HL-60 (cell line): ENCODE data around the gene CYP2C8.
"Not testable (repeated sequence)": the region's sequence is repeated elsewhere in the genome, so short reads cannot be mapped to it uniquely, and the experiment has no call there.

Experiments
- DNase-seq, 2 experiments: peaks; one replicate each; pipeline ENCODE4 v3.0.0-alpha.2; 2010 to 2020; ENCODE audit warnings: low read depth in 1 of 2, low spot score in 1 of 2
- H3K27ac ChIP-seq: fragments of 250-450 bp; sonication (Bioruptor Pico); replicated peaks from 2 replicates; pipeline ENCODE4 v1.5.1; 2020; ENCODE audit warnings: mild to moderate bottlenecking, moderate library complexity
- H3K27me3 ChIP-seq: fragments of 250-450 bp; sonication (Bioruptor Pico); 2 replicates; pipeline ENCODE4 v1.5.1; 2021; ENCODE audit warnings: mild to moderate bottlenecking, moderate library complexity; ENCODE audit not compliant: insufficient read depth, poor library complexity, severe bottlenecking
- H3K4me3 ChIP-seq: replicated peaks from 2 replicates; pipeline ENCODE4 v1.5.1; 2011; ENCODE audit warnings: mild to moderate bottlenecking, control low read depth, low read length; ENCODE audit not compliant: insufficient read depth
- GABPA ChIP-seq: IDR thresholded peaks from 2 replicates; pipeline ENCODE4 v1.6.1; 2012; ENCODE audit warnings: low read depth
- POLR2AphosphoS5 ChIP-seq: IDR thresholded peaks from 2 replicates; pipeline ENCODE4 v1.6.1; 2012; ENCODE audit warnings: low read depth
- SPI1 ChIP-seq: IDR thresholded peaks from 2 replicates; pipeline ENCODE4 v1.6.1; 2012; ENCODE audit warnings: low read depth, mild to moderate bottlenecking, borderline replicate concordance
- long read RNA-seq: library from polyadenylated mRNA; unstranded; transcript quantifications from one replicate; pipeline ENCODE4 v2.0.0, GENCODE V29; 2020
- TF ChIP-seq, protein P1 (sequence below): IDR thresholded peaks from 2 replicates; pipeline ENCODE4 v1.6.1; 2012; ENCODE audit warnings: low read depth; ENCODE audit not compliant: insufficient replicate concordance
- TF ChIP-seq, protein P2 (sequence below): IDR thresholded peaks from one replicate; pipeline ENCODE4 v1.5.1; 2011; ENCODE audit warnings: low read length, control low read depth, inconsistent platforms; ENCODE audit not compliant: insufficient read depth

Gene CYP2C8
- long read RNA-seq: 0 reads

DNA sequence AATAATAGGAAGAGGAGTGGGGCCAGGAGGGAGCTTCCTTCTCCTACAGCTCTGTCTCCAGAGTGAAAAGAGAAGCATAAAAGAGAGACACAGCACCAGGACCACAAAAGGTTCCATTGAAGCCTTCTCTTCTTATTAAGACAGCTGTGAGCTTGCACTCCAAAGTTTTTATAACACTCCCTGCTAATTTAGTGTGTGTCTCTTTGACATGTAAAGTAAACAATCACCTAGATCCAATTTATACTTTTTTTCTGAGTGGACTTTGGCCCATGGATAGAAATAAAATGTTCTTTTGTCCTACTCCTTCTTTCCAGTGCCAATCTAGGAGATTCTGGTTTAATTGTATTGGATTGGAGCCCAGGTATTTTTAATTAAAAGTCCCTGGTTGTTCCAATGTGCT, at the start of gene CYP2C8:
Gene CYP2C8, minus strand, starts transcription at position 212 of the 400 bp plus-strand sequence. Its CDS starts 95 bp downstream, at position 117.
- DNase-seq: no peak

DNA sequence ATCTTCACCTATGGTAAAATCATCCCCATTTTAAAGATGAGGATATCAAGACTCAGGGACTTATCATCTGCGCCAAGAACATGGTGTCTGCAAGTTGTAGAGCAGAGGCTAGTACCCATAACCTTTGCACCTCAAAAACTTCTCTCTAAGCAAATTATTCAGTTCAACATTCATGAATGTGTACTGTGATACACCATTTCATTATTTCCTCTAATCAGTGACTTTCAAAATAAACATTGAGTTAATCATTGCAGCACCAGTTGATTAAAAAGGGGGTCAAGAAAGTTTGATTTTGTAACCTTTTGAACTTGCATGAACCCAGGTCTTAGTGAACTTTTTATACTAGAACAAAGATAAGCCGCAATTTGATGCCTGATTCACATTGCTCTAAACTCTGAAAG, 47.6 kb upstream of the CYP2C8 start:
- Histone ChIP-seq H3K4me3 (no peak overlapping the region), H3K27ac (no peak overlapping the region), H3K27me3 (no peaks in the 10 kb centered on the region)
- DNase-seq: no peak
- TF ChIP-seq GABPA: no peak
- TF ChIP-seq POLR2AphosphoS5: no peak
- TF ChIP-seq, protein P1, sequence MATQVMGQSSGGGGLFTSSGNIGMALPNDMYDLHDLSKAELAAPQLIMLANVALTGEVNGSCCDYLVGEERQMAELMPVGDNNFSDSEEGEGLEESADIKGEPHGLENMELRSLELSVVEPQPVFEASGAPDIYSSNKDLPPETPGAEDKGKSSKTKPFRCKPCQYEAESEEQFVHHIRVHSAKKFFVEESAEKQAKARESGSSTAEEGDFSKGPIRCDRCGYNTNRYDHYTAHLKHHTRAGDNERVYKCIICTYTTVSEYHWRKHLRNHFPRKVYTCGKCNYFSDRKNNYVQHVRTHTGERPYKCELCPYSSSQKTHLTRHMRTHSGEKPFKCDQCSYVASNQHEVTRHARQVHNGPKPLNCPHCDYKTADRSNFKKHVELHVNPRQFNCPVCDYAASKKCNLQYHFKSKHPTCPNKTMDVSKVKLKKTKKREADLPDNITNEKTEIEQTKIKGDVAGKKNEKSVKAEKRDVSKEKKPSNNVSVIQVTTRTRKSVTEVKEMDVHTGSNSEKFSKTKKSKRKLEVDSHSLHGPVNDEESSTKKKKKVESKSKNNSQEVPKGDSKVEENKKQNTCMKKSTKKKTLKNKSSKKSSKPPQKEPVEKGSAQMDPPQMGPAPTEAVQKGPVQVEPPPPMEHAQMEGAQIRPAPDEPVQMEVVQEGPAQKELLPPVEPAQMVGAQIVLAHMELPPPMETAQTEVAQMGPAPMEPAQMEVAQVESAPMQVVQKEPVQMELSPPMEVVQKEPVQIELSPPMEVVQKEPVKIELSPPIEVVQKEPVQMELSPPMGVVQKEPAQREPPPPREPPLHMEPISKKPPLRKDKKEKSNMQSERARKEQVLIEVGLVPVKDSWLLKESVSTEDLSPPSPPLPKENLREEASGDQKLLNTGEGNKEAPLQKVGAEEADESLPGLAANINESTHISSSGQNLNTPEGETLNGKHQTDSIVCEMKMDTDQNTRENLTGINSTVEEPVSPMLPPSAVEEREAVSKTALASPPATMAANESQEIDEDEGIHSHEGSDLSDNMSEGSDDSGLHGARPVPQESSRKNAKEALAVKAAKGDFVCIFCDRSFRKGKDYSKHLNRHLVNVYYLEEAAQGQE: no peak
- no peak for TF ChIP-seq SPI1
- TF ChIP-seq, protein P2, sequence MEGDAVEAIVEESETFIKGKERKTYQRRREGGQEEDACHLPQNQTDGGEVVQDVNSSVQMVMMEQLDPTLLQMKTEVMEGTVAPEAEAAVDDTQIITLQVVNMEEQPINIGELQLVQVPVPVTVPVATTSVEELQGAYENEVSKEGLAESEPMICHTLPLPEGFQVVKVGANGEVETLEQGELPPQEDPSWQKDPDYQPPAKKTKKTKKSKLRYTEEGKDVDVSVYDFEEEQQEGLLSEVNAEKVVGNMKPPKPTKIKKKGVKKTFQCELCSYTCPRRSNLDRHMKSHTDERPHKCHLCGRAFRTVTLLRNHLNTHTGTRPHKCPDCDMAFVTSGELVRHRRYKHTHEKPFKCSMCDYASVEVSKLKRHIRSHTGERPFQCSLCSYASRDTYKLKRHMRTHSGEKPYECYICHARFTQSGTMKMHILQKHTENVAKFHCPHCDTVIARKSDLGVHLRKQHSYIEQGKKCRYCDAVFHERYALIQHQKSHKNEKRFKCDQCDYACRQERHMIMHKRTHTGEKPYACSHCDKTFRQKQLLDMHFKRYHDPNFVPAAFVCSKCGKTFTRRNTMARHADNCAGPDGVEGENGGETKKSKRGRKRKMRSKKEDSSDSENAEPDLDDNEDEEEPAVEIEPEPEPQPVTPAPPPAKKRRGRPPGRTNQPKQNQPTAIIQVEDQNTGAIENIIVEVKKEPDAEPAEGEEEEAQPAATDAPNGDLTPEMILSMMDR: no peak

More for the DNA sequence above, at the start of gene CYP2C8:
- no peak within 1 kb of the TSS for H3K27ac ChIP-seq
- no peak within 1 kb of the TSS for H3K4me3 ChIP-seq
- H3K27me3 ChIP-seq: no peaks in the 10 kb centered on the region
- TF ChIP-seq POLR2AphosphoS5 (no peak), SPI1 (no peak), GABPA (no peak)
- TF ChIP-seq, protein P2: no peak
- TF ChIP-seq, protein P1: no peak

DNA sequence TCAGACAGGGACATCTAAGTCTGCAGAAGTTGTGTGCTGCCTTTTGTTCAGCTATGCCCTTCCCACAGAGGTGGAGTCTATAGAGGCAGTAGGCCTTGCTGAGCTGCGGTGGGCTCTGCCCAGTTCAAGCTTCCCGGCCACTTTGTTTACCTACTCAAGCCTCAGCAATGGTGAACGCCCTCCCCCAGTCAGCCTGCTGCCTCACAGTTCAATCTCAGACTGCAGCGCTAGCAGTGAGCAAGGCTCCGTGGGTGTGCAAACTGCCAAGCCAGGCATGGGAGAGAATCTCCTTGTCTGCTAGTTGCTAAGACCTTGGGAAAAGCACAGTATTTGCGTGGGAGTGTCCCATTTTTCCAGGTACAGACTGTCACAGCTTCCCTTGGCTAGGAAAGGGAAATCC, 41.5 kb upstream of the CYP2C8 start:
- not testable (repeated sequence) for H3K27ac ChIP-seq, H3K4me3 ChIP-seq, DNase-seq, H3K27me3 ChIP-seq

DNA sequence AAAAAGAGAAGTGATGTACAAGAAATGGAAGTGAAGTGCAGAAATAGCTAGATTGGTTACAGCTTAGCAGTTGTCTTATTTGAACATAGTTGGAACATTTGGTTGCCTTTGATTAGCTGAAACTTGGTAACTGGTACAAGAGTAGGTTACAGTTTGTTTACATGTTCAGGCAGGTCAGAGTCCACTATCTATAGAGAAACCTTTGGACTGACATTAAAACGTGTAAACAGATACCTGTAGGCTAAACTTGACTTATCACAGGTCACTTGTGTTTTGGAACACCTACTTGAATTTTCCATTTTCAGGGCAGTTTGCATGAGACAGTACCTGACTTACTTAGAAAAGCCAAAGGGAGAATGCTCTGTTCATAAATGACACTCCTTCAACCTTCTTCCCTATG, 28.5 kb upstream of the CYP2C8 start:
- Histone ChIP-seq H3K27ac (no peak overlapping the region), H3K4me3 (no peak overlapping the region), H3K27me3 (no peaks in the 10 kb centered on the region)
- TF ChIP-seq, protein P1: no peak
- DNase-seq: no peak
